Measurements from ENCODE around the gene THAP12.

The THAP12 gene

DNA sequence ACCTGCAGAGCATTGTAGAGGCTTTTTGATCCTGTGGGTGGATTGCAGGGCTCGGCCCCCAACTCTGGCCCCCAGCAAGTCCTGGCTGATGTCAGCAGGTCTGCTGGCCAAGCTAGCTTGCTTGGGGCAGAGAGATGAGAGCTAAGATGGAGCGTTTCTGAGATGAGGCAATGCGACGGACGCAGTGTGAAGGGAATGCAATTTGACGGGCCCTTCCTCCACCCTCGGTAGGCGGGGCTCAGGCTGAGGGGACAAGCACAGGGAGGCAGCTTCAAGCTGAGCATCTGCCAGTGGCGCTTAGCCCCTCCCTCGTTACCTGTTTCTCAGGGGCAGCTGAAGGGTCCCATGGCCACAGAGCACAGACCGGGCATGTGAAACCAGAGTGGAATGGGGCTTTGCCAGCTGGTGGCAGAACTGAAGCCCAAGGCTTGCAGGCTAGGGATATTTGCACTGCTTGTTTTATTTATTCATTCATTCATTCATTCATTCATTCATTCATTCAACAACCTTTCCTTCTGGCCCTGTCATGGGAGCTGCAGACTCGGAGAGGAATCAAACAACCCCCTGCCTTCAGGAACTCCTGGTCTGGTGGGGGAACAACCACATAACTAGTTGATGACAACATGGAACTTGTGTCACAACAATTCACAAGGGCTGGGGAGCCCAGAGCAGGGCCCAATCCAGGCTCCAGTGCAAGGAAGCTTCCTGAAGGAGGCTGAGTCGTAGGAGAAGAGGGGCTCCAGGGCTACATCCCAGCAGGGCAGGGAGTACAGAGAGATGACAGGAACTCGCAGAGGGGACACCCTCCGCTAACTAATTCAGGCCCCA lies 66.8 kb downstream of the THAP12 start:
- no peak overlapping the region for H3K4me3 ChIP-seq (ENCODE audit: low read depth, low read length)
- TF ChIP-seq, protein P1, sequence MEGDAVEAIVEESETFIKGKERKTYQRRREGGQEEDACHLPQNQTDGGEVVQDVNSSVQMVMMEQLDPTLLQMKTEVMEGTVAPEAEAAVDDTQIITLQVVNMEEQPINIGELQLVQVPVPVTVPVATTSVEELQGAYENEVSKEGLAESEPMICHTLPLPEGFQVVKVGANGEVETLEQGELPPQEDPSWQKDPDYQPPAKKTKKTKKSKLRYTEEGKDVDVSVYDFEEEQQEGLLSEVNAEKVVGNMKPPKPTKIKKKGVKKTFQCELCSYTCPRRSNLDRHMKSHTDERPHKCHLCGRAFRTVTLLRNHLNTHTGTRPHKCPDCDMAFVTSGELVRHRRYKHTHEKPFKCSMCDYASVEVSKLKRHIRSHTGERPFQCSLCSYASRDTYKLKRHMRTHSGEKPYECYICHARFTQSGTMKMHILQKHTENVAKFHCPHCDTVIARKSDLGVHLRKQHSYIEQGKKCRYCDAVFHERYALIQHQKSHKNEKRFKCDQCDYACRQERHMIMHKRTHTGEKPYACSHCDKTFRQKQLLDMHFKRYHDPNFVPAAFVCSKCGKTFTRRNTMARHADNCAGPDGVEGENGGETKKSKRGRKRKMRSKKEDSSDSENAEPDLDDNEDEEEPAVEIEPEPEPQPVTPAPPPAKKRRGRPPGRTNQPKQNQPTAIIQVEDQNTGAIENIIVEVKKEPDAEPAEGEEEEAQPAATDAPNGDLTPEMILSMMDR (IDR thresholded peaks at IDR 0.05; ENCODE audit: low read depth, low read length), result no peak
- in situ Hi-C loops (cut with HindIII; ENCODE audit: low sequenced_read_pairs), result no loop called here
- peak; percentile 18 for DNase-seq (ENCODE audit: low read depth, low spot score)

DNA sequence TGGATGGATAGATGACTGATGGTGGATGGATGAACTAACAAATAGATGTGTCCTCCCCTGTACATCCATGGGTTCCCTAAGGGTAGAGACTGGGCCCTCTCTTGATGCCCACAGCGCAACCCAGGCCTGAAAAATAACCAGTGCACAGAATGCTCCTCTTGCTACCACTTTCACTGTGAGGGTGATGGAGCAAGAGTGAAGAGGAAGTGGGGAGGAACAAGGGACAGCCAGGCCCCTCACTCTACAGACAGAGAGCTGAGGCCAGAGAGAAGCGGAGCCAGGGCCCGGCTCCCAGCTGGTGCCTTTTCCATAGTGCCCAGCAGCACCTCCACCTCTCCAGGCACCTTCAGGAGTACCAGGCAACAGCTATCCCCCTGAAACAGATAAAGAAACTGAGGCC lies 67.7 kb downstream of the THAP12 start:
- in situ Hi-C loops (cut with HindIII; ENCODE audit: low sequenced_read_pairs), result no loop called here
- TF ChIP-seq, protein P1 (IDR thresholded peaks at IDR 0.05; ENCODE audit: low read depth, low read length), result no peak
- no peak overlapping the region for H3K4me3 ChIP-seq (ENCODE audit: low read depth, low read length)
- DNase-seq (ENCODE audit: low read depth, low spot score), result no peak

DNA sequence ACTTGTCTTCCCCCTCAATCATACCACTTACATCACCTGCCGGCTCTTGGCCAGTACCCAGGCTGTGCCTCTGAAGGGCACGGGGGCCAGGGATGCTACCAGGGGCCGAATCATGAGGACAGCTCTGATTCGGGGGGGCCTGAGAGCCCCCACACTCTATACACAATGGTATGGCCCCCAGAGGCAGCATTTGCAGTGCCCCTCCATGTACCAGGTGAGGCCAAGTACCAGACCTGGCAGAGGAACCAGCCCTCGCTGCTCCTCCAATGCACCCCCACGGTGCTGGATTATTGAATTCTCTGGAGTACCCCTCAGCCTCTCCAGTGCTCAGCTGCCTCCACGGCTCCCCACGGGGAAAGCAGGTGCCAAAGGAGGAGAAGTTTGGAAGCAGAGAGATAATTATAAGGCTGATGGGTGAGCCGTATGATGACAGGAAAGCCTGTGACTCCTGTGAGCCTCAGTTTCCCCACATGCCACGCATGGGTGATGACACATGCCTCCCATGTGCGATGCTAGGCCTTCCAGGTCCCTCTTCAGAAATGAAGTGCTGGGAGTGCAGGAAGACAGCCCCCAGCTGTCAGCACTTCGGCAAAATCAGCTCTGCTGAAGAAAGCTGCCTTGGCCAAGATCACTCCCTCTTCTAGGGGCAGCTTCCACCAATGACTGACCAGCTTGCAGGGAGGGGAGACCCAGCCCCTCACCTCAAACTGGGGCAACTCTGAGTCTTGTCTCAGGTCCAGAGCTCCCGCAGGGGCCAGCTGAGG lies 69.9 kb downstream of the THAP12 start:
- in situ Hi-C loops (cut with HindIII; ENCODE audit: low sequenced_read_pairs), result no loop called here
- TF ChIP-seq, protein P1 (IDR thresholded peaks at IDR 0.05; ENCODE audit: low read depth, low read length), result no peak

DNA sequence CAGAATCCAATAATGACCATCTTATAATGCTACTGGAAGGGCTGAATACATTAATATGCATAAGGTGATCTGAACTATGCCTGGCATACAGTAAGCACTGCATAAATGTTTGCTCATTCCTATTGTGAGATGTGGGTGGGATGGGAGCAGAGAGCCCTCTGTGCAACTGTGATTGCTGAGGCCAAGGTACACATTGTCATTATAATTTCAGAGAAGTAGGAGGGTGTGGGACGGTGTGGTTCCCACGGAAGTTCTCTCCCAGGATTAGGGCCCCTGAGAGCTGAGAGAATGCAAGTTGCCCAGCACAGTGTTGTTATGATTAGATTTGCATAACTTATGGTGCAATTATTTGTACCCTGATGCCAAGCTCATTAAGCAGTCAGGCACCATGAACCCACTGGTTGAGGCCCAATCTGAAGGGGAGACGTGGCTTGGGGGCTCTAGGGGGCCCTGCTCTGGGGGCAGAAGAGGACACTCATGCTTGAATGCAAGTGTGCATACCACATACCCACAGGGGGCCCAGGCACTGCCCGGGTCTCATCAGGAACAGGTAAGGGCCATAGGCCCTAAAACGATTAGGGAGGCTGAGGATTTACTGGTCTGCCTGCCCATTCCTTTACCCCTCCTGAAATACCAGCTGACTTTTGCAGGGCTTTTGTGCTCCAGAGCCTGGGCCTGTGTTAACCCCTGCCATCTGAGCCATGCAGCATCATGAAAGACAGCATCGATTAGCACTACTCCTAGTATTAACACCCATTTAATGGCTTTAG lies 72.8 kb downstream of the THAP12 start:
- no peak overlapping the region for H3K4me3 ChIP-seq (ENCODE audit: low read depth, low read length)
- DNase-seq (ENCODE audit: low read depth, low spot score), result no peak
- TF ChIP-seq, protein P1 (IDR thresholded peaks at IDR 0.05; ENCODE audit: low read depth, low read length), result no peak
- in situ Hi-C loops (cut with HindIII; ENCODE audit: low sequenced_read_pairs), result no loop called here

More for the DNA sequence above, 69.9 kb downstream of the THAP12 start:
- no peak overlapping the region for H3K4me3 ChIP-seq (ENCODE audit: low read depth, low read length)
- DNase-seq (ENCODE audit: low read depth, low spot score), result no peak

DNA sequence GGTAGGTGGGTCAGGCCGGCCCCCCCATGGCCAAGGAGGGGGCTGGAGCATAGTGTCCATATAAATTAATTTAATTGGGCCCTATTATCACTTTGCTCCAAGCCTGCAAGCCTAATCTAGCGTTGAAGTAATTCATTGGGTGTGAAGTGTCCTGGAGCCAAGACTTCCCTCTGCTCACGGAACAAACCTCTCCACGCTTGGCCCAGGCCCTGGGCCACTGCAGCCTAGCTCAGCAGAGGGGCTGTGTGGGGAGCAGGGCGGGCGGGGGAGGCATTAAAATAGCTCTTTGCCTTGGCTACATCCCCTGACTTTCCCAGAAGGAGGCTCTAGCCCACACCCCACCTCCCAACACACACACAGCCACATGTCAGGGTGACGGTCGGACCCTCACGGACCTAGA lies 73.5 kb downstream of the THAP12 start:
- TF ChIP-seq, protein P1 (IDR thresholded peaks at IDR 0.05; ENCODE audit: low read depth, low read length), result no peak
- no peak overlapping the region for H3K4me3 ChIP-seq (ENCODE audit: low read depth, low read length)
- no peak for DNase-seq (ENCODE audit: low read depth, low spot score)
- in situ Hi-C loops (cut with HindIII; ENCODE audit: low sequenced_read_pairs), result no loop called here

DNA sequence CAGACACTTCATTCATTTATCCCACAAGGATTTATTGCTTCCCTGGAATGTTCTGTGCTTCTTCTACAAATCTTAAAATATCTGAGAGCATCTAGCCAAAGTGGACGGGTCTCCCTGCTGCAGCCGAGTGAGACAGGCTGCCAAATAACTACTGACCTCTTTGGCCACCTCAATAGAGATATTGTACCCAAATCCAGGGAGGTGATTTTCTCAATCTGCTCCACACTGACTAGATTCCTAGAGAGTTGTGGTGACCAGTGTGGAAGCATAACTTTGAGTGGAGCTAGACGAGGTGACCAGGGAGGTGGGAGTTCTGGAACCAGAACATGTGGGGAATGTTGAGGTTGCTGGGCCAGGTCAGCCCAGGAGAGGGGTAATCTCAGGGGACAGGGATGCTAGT lies 77.5 kb downstream of the THAP12 start:
- in situ Hi-C loops (cut with HindIII; ENCODE audit: low sequenced_read_pairs), result no loop called here
- no peak overlapping the region for H3K4me3 ChIP-seq (ENCODE audit: low read depth, low read length)
- no peak for DNase-seq (ENCODE audit: low read depth, low spot score)
- TF ChIP-seq, protein P1 (IDR thresholded peaks at IDR 0.05; ENCODE audit: low read depth, low read length), result no peak

All from astrocyte of the spinal cord (primary cell).